Astrocyte (in vitro differentiated cells and primary cell): Measurements from ENCODE around the gene HSD3B2. TPM values are rescaled to one million over a fixed set of nuclear protein-coding genes. Genes with fewer than 3 reads are reported as not detected.

Experiments
- DNase-seq: peaks from one replicate; pipeline ENCODE4 v3.0.0-alpha.2; 2010; ENCODE audit warnings: low read depth
- FAIRE-seq: peaks from 2 replicates; lab custom pipeline; 2011; peaks lifted over from hg19 to GRCh38; lab: Jason Lieb, UNC
- H2AFZ ChIP-seq: 2 replicates; pipeline ENCODE4 v1.6.0; 2012; ENCODE audit warnings: low read depth, low read length, inconsistent platforms
- H3K27ac ChIP-seq: 2 replicates; pipeline ENCODE4 v1.5.1; 2011; ENCODE audit warnings: low read depth, low read length, inconsistent platforms
- H3K27me3 ChIP-seq: 2 replicates; pipeline ENCODE4 v1.6.0; 2011; ENCODE audit warnings: low read length, inconsistent platforms; ENCODE audit not compliant: insufficient read depth
- H3K36me3 ChIP-seq: 2 replicates; pipeline ENCODE4 v1.5.1; 2011; ENCODE audit warnings: low read length, inconsistent platforms; ENCODE audit not compliant: insufficient read depth
- H3K4me1 ChIP-seq: 2 replicates; pipeline ENCODE4 v1.5.1; 2011; ENCODE audit warnings: low read length, inconsistent platforms; ENCODE audit not compliant: insufficient read depth
- H3K4me2 ChIP-seq: 2 replicates; pipeline ENCODE4 v1.6.0; 2012; ENCODE audit warnings: low read length, inconsistent platforms
- H3K4me3 ChIP-seq: 2 replicates; pipeline ENCODE4 v1.5.1; 2011; ENCODE audit warnings: low read depth, mild to moderate bottlenecking, low read length, inconsistent platforms; ENCODE audit not compliant: insufficient read depth
- H3K79me2 ChIP-seq: 2 replicates; pipeline ENCODE4 v1.6.0; 2012; ENCODE audit warnings: mild to moderate bottlenecking, low read length, inconsistent platforms; ENCODE audit not compliant: insufficient read depth
- H3K9ac ChIP-seq: 2 replicates; pipeline ENCODE4 v1.6.0; 2012; ENCODE audit warnings: mild to moderate bottlenecking, low read length, inconsistent platforms
- H3K9me3 ChIP-seq: 2 replicates; pipeline ENCODE4 v1.5.1; 2012; ENCODE audit warnings: low read depth, mild to moderate bottlenecking, low read length, inconsistent platforms; ENCODE audit not compliant: insufficient read depth
- H4K20me1 ChIP-seq: 2 replicates; pipeline ENCODE4 v1.6.0; 2012; ENCODE audit warnings: low read length, inconsistent platforms; ENCODE audit not compliant: insufficient read depth
- H3K27ac Mint-ChIP-seq: one replicate; pipeline ENCODE4 v1.8.0; 2021; ENCODE audit warnings: mild to moderate bottlenecking, mixed read lengths; ENCODE audit not compliant: unreplicated experiment
- H3K27me3 Mint-ChIP-seq: one replicate; pipeline ENCODE4 v1.8.0; 2021; ENCODE audit warnings: low read depth, mixed read lengths; ENCODE audit not compliant: unreplicated experiment
- H3K36me3 Mint-ChIP-seq: one replicate; pipeline ENCODE4 v1.8.0; 2021; ENCODE audit warnings: low read depth, mixed read lengths; ENCODE audit not compliant: unreplicated experiment
- H3K4me1 Mint-ChIP-seq: one replicate; pipeline ENCODE4 v1.8.0; 2021; ENCODE audit warnings: low read depth, mixed read lengths; ENCODE audit not compliant: unreplicated experiment
- H3K4me3 Mint-ChIP-seq: one replicate; pipeline ENCODE4 v1.8.0; 2021; ENCODE audit warnings: mild to moderate bottlenecking, moderate library complexity, mixed read lengths; ENCODE audit not compliant: unreplicated experiment
- H3K9me3 Mint-ChIP-seq: one replicate; pipeline ENCODE4 v1.8.0; 2021; ENCODE audit warnings: mild to moderate bottlenecking, mixed read lengths; ENCODE audit not compliant: unreplicated experiment
- EZH2 ChIP-seq: IDR thresholded peaks from 2 replicates; pipeline ENCODE4 v1.6.1; 2012; ENCODE audit warnings: mild to moderate bottlenecking, low read length, inconsistent platforms; ENCODE audit not compliant: insufficient read depth
- total RNA-seq: library from RNA; stranded (reverse); gene quantifications from 2 replicates; pipeline ENCODE4 v1.2.1, GENCODE V29; 2021
- TF ChIP-seq, protein P1 (sequence below): IDR thresholded peaks from 2 replicates; pipeline ENCODE4 v1.5.1; 2011; ENCODE audit warnings: low read depth, mild to moderate bottlenecking, inconsistent platforms, low read length, moderate library complexity; ENCODE audit not compliant: insufficient read depth

HSD3B2 gene
- total RNA-seq, 1 donor from 2014 or later = not detected

DNA sequence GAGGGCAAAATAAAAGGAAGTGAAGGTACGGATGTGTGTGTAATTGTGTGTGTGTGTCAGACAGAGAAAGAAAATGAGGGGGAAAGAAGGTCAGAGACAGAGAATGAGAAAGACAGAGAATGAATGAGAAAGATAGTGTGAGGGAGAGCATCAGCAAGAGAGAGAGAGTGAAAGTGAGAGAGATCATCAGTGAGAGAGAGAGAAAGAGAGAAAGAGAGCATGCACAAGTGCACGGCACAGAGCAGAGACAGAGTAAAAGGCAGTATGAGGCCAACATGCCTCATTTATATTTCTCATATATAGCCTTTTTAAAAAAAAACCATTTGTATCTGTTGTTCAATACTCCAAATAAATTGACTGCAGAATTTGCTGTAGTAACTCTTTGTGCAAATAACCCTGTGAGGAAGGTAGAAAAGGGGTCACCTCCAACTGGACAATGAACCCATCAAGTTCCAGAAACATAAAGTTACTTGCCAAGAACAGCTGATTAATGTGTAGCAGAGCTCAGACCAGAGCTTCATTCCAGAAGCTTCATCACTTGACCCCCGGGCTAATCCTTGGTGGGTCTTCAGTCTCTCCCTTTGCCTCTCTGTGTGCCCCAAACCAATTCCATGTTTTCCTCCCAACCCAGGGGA is 1.2 kb downstream of the HSD3B2 start:
- Histone ChIP-seq H3K4me1 (no peaks in the 10 kb centered on the region), H3K27ac (no peak overlapping the region), H3K36me3 (no peaks in the 10 kb centered on the region), H3K27me3 (no peaks in the 10 kb centered on the region), H3K9me3 (no peaks in the 10 kb centered on the region), H3K4me2 (no peak overlapping the region), H4K20me1 (no peaks in the 10 kb centered on the region), H3K4me3 (no peak overlapping the region), H2AFZ (no peak overlapping the region), H3K9ac (no peak overlapping the region), H3K79me2 (no peaks in the 10 kb centered on the region)
- FAIRE-seq (no peak), DNase-seq (no peak)
- Mint-ChIP-seq H3K9me3 (no peaks in the 10 kb centered on the region), H3K4me3 (no peak overlapping the region), H3K27ac (no peak overlapping the region), H3K27me3 (peaks cover 19% of the 10 kb centered on the region), H3K36me3 (no peaks in the 10 kb centered on the region), H3K4me1 (peaks cover 13% of the 10 kb centered on the region)
- TF ChIP-seq EZH2 = no peak
- TF ChIP-seq, protein P1, sequence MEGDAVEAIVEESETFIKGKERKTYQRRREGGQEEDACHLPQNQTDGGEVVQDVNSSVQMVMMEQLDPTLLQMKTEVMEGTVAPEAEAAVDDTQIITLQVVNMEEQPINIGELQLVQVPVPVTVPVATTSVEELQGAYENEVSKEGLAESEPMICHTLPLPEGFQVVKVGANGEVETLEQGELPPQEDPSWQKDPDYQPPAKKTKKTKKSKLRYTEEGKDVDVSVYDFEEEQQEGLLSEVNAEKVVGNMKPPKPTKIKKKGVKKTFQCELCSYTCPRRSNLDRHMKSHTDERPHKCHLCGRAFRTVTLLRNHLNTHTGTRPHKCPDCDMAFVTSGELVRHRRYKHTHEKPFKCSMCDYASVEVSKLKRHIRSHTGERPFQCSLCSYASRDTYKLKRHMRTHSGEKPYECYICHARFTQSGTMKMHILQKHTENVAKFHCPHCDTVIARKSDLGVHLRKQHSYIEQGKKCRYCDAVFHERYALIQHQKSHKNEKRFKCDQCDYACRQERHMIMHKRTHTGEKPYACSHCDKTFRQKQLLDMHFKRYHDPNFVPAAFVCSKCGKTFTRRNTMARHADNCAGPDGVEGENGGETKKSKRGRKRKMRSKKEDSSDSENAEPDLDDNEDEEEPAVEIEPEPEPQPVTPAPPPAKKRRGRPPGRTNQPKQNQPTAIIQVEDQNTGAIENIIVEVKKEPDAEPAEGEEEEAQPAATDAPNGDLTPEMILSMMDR = no peak

DNA sequence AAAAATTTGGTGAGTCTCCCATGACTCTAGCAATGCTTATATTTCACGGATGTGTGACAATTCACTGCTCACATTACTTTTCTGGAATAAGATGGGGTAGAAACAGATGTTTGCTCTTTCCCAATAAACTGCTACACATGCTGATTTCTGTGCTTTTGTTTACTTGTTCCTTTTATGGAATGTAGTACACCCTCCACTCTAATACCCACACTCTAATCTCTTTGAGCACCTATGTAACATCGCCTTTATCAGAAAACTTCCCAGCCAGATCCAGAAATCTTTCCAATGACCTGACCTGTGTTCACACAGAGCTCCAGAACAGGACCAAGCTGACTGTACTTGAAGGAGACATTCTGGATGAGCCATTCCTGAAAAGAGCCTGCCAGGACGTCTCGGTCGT is 4.2 kb downstream of the HSD3B2 start:
- Histone ChIP-seq H3K9ac (no peak overlapping the region), H2AFZ (no peak overlapping the region), H3K79me2 (no peaks in the 10 kb centered on the region), H3K36me3 (no peaks in the 10 kb centered on the region), H3K9me3 (no peaks in the 10 kb centered on the region), H3K4me2 (no peak overlapping the region), H3K27me3 (no peaks in the 10 kb centered on the region), H4K20me1 (no peaks in the 10 kb centered on the region), H3K4me1 (no peaks in the 10 kb centered on the region), H3K27ac (no peak overlapping the region), H3K4me3 (no peak overlapping the region)
- TF ChIP-seq, protein P1 = no peak
- no peak for TF ChIP-seq EZH2
- FAIRE-seq (no peak), DNase-seq (no peak)
- Mint-ChIP-seq H3K27me3 (peaks cover 19% of the 10 kb centered on the region), H3K27ac (no peak overlapping the region), H3K36me3 (no peaks in the 10 kb centered on the region), H3K4me1 (peaks cover 13% of the 10 kb centered on the region), H3K4me3 (no peak overlapping the region), H3K9me3 (no peaks in the 10 kb centered on the region)

DNA sequence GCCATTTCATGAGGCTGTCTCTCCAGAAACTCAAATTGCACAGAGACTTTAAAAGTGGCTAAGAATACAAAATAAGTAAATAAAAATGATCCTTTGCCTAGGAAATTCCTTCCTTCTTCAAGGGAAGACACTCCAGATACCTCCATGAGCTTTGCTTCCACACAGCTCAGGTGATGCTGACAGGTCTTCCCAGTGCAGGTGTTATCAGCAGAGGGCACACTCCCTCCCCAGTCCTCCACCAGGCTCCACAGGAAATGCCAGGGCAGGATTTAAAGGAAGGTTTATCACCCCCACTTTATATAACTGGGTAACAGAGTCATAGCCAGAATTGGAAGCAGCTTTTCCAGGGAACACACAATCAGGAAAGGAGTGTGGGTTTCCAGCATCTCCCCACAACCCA is 5.7 kb downstream of the HSD3B2 start:
- H3K4me1 Mint-ChIP-seq = peaks cover 13% of the 10 kb centered on the region
- no peaks in the 10 kb centered on the region for H3K9me3 Mint-ChIP-seq
- Histone ChIP-seq H3K27me3 (no peaks in the 10 kb centered on the region), H3K9ac (no peak overlapping the region), H3K36me3 (no peaks in the 10 kb centered on the region), H3K79me2 (no peaks in the 10 kb centered on the region), H3K9me3 (no peaks in the 10 kb centered on the region), H3K4me1 (no peaks in the 10 kb centered on the region), H3K27ac (no peak overlapping the region), H3K4me3 (no peak overlapping the region), H3K4me2 (no peak overlapping the region), H4K20me1 (no peaks in the 10 kb centered on the region), H2AFZ (no peak overlapping the region)
- TF ChIP-seq EZH2 = no peak
- TF ChIP-seq, protein P1 = no peak
- H3K36me3 Mint-ChIP-seq = no peaks in the 10 kb centered on the region
- no peak overlapping the region for H3K27ac Mint-ChIP-seq
- DNase-seq (no peak), FAIRE-seq (no peak)
- no peak overlapping the region for H3K4me3 Mint-ChIP-seq
- H3K27me3 Mint-ChIP-seq = peaks cover 19% of the 10 kb centered on the region
